HG02610 (cell line): Measurements from ENCODE around the gene PPP2R5E.

ENCODE experiments used
- ATAC-seq: cut with Tn5 transposase; IDR thresholded peaks from one replicate; pipeline ENCODE4 v1.9.1; 2021; ENCODE audit warnings: mild to moderate bottlenecking, moderate library complexity; ENCODE audit not compliant: unreplicated experiment

PPP2R5E gene

GRCh38 chr14:63435838-63436237 lies 107.3 kb downstream of the PPP2R5E start:
- no peak for ATAC-seq

GRCh38 chr14:63435204-63435603 lies 108.0 kb downstream of the PPP2R5E start:
- ATAC-seq: no peak

DNA sequence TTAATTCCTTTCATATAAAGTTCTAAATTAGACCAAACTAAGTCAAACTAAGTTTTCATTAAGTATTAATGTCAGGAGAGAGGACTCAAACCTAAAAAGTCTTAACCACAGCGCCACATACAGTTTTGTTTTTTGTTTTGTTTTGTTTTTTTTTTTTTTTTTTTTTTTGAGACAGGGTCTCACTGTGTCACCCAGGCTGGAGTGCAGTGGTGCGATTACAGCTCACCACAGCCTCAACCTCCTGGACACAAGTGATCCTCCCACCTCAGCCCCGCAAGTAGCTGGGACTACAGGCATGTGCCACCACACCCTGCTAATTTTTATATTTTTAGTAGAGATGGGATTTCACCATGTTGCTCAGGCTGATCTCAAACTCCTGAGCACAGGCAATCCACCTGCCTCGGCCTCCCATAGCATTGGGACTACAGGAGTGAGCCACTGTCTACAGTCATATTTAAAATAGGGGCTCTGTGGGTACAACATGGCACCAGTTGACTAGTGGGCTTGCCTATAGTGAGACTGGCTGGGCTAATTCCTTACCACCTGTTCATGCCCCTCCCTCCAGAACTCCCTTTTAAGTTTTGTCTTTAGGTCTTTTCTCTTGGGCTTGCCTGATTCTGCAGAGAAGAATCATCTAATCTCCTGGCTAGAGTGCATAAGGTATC lies 110.2 kb downstream of the PPP2R5E start:
- ATAC-seq: peak; percentile 31

DNA sequence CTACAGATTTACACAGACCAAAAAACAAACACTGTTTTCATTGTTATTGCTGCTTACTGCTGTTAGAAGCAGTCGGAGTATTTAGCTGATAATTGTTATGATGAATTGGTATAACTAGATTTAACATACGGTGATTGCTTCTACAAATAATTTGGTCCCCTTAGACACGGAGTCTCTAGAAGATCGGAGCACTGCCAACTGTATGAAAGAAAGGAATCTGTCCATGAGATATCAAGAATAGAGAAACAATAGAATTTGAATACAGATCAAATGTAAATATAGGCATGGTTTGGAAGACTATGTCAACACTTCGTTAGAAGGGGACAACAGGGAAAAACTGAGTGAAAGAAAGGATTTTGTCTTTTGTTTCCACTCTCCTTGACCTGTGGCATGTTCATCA lies 110.9 kb downstream of the PPP2R5E start:
- ATAC-seq: no peak

DNA sequence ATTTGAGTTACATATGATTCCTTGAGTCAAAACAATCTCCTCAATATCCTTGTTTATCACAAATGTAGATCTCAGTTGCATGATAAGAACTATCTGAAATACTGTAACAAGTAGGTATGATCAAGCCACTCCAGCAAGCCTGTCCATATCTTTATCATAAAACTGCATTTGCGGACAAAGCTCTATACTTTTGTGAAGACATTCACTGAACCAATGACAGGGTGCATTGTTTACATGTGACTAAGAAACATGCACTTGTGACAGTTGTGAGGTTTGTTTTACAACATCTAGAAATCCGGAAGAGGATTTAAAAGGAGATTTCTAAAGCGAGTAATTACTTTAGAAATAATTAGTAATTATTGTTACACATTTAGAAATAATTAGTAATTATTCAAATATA lies 111.7 kb downstream of the PPP2R5E start:
- no peak for ATAC-seq

DNA sequence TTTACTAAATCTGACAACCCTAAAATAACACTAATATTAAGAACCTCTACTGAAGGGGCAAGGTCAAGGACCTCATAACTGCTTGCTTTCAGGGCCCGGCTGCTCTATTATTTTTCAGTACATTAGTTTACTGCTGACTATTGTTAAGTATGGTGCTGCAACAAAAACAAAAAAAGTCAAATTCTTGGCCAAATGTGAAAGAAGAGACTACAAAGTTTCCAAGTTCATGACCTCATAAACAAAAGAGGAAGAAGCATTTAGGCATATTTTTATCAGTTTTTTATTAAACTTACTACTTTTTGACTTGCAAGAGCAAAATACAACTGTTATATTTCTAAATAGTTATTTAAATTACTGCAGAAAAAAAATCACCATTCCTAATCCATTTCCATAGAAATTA lies 114.7 kb downstream of the PPP2R5E start:
- ATAC-seq: no peak

DNA sequence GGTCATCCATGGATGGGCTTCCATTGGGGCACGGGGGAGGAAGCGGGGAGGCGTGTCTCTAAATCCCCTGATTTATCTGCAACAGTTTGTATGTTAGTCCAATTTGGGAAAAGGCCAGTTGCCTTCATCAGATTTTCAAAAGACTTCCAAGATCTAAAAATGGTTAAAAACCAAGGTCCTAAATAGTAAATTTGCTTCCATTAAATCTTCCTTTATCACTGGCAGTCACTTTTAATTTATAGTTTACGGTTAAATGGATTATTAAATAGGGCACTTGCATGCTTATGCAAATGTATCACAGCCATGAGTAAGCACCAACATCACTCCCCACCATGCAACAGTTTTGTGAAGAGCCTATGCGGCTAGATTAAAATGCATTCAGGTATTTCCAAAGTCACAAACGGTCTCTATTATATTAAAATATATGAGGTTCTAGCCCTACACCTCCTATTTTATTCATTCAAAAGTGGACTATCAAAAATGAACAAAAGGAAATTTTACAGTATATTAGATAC lies 116.3 kb downstream of the PPP2R5E start:
- ATAC-seq: no peak

- ATAC-seq: no peak
Observed at GRCh38 chr14:63423889-63424288, 119.3 kb downstream of the PPP2R5E start.

DNA sequence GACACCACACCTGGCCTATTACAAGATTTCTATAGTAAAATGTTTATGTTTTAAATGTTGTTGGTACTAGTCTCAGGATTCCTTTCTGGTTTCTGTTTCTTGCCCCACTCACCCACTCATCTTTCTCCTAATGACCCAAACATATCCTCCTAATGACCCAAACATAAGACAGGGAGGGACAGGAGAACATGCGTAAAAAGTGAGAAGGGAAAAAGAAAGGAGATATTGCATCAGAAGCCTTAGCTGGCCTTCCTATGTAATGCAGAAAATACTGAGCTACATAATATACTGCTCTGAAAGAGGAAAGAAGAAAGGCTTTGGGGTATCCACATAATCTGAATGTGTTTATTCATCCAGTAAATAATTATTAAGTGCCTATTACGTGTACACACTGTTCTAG lies 119.8 kb downstream of the PPP2R5E start:
- ATAC-seq: no peak

DNA sequence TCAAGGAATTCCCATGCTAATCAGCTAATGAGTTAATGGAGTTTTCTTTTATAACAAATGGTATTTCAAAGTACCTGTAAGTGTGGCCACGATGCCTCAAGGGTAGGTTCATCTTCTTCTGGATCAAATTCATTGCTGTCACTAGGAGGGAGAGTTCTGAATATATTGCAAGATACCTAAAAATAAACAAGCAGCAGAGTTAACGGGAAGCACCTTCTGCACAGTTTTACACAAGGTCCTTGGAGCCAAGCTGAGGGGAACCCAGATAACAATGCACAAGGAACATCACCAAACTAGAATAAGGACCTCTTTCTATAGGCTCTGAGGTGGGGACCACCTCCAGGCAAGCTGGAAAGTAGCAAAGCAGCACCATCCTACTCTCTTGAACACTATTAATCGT lies 121.3 kb downstream of the PPP2R5E start:
- ATAC-seq: no peak

- no peak for ATAC-seq
Observed at GRCh38 chr14:63421226-63421625, 122.0 kb downstream of the PPP2R5E start.

DNA sequence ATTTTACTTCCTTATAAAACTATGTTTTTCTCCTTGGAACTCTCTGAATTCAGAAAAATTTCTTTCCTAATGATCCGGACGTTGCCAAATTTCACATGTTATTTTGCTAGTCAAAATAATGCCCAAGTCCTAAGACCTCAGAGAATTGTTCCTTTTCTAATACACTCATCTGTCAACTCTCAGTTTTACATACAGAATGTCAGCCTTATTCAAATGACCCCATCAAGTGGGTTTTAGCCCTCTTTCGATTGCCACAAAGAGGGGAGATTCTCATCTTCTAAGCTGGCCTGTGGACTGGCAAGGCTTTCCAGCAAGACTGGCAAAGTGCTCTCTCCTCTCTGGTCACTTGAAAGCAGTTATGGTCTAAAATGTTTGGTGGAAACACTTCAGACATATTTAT lies 125.2 kb downstream of the PPP2R5E start:
- ATAC-seq: no peak

DNA sequence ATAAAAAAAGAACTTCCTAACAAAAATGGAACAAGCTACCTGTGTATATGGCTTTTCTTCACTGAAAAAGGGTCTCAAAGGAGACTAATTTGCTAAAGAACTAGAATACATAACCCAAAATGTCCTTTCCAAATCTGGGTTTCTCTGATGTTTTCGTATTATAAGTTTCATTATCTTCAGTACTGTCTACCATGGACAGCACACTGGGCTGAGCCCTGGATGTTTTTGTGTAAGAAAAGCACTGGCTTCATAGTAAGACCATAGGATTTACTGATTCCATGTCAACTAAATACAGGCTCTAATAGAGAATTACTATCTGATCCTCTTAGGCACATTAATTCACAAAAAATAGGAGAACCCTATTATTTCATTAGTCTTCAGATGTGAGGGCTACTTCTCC lies 130.2 kb downstream of the PPP2R5E start:
- no peak for ATAC-seq

GRCh38 chr14:63406333-63406732 lies 136.8 kb downstream of the PPP2R5E start:
- ATAC-seq: no peak

DNA sequence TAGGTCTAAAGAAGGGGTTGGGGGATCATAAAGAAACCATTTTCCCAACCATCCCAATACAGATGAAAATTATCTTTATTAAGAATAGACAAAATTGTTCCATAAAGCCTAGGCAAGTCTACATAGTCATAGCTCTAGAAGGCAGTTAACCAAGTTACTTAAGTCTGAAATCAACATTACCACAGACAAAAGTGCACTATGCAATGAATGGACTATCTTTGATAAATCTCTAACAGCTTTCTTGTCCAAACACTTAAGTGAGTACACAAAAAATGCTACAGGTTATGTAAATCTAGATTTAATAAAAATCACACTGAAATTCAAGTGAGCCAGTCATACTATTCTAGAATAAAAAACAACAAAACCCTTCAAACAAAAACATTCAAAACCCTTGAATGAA lies 137.5 kb downstream of the PPP2R5E start:
- no peak for ATAC-seq

GRCh38 chr14:63404906-63405305 lies 138.3 kb downstream of the PPP2R5E start:
- ATAC-seq: no peak

GRCh38 chr14:63401646-63402045 lies 141.5 kb downstream of the PPP2R5E start:
- no peak for ATAC-seq

- ATAC-seq: no peak
Observed at GRCh38 chr14:63398952-63399351, 144.2 kb downstream of the PPP2R5E start.

DNA sequence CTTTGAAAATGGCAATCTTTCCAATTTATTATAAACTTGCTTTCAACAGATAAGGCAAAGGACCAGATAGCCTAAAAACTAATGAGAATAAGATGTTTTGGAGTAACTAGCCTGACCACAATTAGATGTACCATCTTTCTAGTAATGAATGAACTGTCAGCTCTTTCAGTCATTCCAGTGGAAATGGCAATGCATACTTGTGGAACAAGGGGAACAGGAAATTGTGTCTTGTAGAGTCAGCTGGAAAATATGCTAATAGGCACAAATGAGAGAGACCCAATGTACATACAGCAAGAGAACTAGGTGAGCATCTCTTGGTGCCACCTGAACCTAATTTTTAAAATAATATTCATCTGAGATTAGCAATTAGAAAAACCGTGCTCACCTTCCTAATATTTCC lies 148.3 kb downstream of the PPP2R5E start:
- no peak for ATAC-seq

GRCh38 chr14:63394432-63394831 lies 148.7 kb downstream of the PPP2R5E start:
- no peak for ATAC-seq

- ATAC-seq: no peak
Observed at GRCh38 chr14:63393012-63393411, 150.2 kb downstream of the PPP2R5E start.

DNA sequence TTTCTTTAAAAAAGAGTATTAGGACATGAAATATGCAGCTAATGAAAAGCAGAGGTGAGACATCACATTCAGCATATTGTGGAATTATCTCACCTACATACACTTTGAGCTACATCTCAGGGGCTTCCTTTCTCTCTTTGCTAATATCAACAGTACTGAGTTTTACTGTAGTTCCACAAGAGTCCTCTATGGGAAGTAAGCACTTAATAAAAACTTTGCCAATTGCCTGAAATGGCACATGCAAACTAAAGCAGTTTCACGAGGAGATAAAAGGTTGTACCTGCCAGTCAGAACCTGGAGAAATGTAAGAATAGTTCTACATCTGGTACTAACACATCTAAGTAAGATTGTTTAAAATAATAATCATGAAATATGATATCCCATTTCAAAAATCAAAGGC lies 150.9 kb downstream of the PPP2R5E start:
- no peak for ATAC-seq

DNA sequence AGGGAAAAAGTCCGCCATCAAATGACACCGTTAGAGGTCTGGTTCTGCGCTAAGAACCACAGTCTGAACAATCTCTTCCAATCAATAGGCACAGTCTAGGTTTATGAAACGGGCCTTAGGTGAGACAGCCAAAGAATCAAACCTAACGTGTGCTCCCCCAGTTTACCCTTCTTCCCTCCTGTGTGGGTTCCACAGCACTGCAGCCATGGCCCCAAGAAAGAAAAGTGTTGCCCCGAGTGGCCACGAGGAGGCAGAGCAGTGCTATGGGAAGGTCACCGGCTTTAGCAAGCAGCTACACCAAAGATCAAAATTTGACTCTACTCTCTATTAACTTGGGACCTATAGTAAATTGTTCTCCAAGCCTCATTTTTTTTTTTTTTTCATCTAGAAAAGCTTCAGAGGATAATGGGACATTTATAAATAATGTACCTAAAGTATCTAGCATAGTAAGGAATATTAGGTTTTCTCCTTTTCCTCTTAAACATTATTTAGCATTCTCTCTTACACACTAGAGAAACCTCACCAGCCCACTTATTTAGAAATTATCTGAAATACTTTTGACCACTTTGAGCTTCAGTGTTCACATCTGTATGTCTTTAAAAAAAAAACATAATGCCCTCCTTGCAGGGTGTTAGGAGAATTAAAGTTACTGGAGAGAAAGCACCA lies 154.3 kb downstream of the PPP2R5E start:
- peak; percentile 82 for ATAC-seq
